Measurements from ENCODE around the gene RAB11FIP4.
A peak's percentile ranks its signal among the peaks of the same experiment; 100 is the strongest.

Gene RAB11FIP4

DNA sequence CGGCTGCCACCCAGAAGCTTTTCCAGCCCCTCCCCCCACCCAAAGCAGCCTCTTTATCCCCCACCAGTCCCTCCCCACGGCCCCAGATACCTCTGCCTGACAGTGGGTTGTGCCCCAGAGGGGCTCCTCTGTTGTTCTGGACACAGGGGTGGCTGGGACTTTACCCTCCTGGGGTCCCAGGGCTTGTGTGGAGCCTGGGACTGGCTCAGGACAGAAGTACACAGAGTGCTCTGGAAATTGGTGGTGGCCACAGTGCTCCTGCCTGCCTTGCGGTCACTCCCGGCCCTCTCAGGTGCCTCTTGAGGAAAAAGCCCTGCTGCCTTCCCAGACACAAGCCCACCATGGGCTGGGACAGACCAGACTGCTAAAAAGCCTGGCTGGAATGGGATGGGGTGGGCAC, 68.2 kb downstream of the RAB11FIP4 start:
- H3K4me3 ChIP-seq (replicated peaks; ENCODE audit: low read depth, low read length): no peak overlapping the region
- no peak for DNase-seq (ENCODE audit: low read depth)
- TF ChIP-seq, protein P1, sequence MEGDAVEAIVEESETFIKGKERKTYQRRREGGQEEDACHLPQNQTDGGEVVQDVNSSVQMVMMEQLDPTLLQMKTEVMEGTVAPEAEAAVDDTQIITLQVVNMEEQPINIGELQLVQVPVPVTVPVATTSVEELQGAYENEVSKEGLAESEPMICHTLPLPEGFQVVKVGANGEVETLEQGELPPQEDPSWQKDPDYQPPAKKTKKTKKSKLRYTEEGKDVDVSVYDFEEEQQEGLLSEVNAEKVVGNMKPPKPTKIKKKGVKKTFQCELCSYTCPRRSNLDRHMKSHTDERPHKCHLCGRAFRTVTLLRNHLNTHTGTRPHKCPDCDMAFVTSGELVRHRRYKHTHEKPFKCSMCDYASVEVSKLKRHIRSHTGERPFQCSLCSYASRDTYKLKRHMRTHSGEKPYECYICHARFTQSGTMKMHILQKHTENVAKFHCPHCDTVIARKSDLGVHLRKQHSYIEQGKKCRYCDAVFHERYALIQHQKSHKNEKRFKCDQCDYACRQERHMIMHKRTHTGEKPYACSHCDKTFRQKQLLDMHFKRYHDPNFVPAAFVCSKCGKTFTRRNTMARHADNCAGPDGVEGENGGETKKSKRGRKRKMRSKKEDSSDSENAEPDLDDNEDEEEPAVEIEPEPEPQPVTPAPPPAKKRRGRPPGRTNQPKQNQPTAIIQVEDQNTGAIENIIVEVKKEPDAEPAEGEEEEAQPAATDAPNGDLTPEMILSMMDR (IDR thresholded peaks at IDR 0.05; ENCODE audit: low read length, missing control alignments): no peak

DNA sequence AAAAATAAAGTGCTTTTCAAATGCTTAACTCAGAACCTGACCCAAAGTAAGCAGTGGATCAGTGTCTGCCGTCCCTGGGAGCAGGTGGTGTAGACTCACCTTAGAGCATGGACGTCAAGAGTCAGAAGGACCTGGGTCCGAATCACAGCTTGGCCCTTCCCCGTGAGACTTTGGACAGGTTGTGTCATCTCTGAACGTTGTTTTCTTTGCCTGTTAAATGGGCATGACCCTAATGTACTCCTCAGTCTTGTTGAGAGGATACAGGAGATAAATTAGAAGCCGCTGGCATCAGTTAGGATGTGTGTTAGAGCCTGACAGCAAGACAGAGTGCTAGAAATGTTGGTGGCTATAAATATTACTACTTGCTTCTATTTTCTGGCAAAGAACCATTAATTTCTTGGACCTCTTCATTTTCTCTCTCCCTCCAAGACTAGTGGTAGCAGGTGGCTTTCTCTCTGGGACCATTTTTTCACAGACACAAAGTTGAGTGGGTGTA, 68.8 kb downstream of the RAB11FIP4 start:
- DNase-seq (ENCODE audit: low read depth): no peak
- TF ChIP-seq, protein P1 (IDR thresholded peaks at IDR 0.05; ENCODE audit: low read length, missing control alignments): no peak
- no peak overlapping the region for H3K4me3 ChIP-seq (replicated peaks; ENCODE audit: low read depth, low read length)

DNA sequence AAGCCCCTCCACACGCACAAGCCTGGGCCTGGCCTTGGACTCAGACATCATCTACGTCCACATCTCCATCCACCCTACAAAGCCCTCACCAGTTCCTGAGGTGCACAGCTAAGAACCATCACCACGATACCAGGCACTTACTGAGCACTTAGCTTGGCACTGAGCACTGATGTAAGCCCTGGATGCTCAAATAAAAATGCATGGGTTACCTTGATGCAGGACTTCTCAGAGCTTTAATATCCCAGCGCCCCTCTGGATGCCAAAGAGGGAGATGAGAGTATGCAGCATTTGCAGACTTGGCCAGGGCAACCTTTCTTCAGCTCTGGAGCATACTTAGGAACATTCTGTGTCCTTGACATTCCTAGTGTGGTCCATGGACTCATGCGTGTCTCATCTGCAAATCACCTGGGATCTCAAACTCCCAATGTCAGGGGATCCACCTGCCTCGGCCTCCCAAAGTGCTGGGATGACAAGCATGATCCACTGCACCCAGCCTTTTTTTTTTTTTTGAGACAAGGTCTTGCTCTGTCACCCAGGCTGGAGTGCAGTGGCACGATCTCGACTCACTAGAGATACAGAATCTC, 69.8 kb downstream of the RAB11FIP4 start:
- no peak overlapping the region for H3K4me3 ChIP-seq (replicated peaks; ENCODE audit: low read depth, low read length)
- DNase-seq (ENCODE audit: low read depth): no peak
- TF ChIP-seq, protein P1 (IDR thresholded peaks at IDR 0.05; ENCODE audit: low read length, missing control alignments): no peak

DNA sequence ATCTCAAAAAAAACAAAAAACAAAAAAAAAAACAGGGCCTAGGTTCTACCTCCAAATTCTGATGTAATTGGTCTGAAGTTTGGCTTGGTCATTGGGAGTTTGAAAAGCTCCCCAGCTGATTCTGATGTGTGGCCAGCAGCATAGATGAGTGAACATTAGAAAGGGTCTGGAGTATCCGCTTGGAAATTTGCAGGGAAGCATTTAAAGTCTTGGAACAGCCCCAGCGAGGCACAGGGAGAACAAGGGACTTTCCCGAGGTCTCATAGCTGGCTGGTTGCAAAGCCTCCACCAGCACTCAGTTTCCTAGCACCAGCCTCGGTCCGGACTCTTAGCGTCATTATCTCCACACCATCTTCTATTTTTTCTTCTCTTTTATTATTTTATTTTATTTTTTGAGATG, 70.8 kb downstream of the RAB11FIP4 start:
- TF ChIP-seq, protein P1 (IDR thresholded peaks at IDR 0.05; ENCODE audit: low read length, missing control alignments): no peak
- H3K4me3 ChIP-seq (replicated peaks; ENCODE audit: low read depth, low read length): no peak overlapping the region
- DNase-seq (ENCODE audit: low read depth): peak; percentile 3

DNA sequence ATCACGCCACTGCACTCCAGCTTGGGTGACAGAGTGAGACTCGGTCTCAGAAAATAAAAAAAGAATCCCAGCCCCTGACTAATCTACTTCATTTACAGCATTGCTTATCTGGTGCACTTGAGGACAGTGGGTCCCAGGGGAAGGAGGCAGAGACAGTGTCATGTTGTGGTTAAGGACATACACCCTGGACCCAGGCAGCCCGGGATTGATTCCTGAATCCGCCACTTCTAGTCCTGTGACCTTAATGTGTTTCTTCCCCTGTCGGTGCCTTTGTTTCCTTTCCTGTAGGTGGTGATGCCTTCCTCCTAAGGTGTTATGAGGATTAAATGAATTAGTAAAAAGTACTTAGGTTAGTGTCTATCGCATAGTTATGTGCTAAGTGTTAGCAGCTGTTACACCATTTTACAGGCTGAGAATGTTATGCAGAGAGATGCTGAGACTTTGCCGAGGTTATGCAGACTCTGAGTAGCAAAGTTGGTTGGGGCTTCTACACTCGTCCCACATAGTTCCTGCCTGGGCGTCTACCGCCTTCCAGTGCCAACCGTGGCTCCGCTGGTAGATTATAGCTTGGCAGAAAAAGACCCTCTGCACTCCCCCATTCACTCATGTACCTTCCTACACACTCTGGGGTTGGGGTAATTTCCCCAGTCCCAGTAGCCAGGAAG, 74.8 kb downstream of the RAB11FIP4 start:
- TF ChIP-seq, protein P1 (IDR thresholded peaks at IDR 0.05; ENCODE audit: low read length, missing control alignments): no peak
- no peak for DNase-seq (ENCODE audit: low read depth)

DNA sequence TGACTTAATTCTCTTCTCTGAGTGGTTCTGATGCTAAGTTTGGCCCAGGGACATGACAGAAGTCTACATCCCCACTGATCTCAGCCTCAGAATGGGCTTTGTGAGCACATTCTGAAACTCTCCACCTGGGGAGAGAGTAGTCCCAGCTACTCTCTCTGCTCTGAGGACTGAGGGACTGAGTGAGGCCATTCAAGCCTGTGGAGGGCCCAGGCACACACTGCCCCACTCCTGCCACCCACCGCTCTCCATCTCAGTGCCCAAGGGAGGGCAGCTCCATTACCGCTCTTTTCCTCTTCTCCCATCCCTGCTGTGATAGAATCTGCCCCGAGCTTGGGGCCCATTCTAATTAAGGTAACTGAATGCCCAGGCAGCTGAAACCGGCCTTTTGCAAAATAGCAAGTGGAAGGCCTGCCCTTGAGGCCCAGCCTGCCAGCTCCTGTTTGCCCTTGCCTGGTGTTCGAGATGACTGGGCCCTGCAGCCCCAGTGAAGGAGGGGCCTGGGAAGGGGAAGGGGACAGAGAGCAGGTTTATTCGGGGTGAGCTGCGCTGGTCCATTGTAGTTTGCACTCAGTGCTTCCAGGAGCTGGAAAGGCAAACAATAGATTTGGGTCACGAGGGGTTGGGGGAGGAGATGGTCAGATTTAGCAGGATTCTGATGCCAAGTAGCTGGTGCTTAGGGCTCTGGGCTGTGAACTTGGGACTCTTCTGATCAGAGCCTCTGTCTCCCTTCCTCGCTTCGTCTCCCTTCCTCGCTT, 76.2 kb downstream of the RAB11FIP4 start:
- TF ChIP-seq, protein P1 (IDR thresholded peaks at IDR 0.05; ENCODE audit: low read length, missing control alignments): no peak
- H3K4me3 ChIP-seq (replicated peaks; ENCODE audit: low read depth, low read length): no peak overlapping the region
- no peak for DNase-seq (ENCODE audit: low read depth)

More for the DNA sequence above, 74.8 kb downstream of the RAB11FIP4 start:
- H3K4me3 ChIP-seq (replicated peaks; ENCODE audit: low read depth, low read length): no peak overlapping the region

Data from fibroblast of pulmonary artery (primary cell).